Measurements from ENCODE around the gene PAX9. TPM values are rescaled to one million over a fixed set of nuclear protein-coding genes. Genes with fewer than 3 reads are reported as not detected.

The PAX9 gene
- total RNA-seq, 1 donor from 2014 or later: 0.52 TPM

GRCh38 chr14:36660736-36661505, 739 bp upstream of the PAX9 start:
- Histone ChIP-seq H3K27ac (ENCODE audit: low read depth, low read length) (no peak overlapping the region), H3K36me3 (ENCODE audit: control insufficient read depth in 3 of 3, insufficient read depth in 3 of 3, low read length in 3 of 3) (no peaks in the 10 kb centered on the region), H3K27me3 (ENCODE audit: control insufficient read depth in 3 of 3, insufficient read depth in 3 of 3, low read length in 3 of 3) (peaks cover 97 to 98% (median 97%) of the 10 kb centered on the region in 3 donors), H3K9ac (ENCODE audit: low read depth in 1 of 3, low read length in 3 of 3) (no peak overlapping the region), H3K9me3 (ENCODE audit: control insufficient read depth in 3 of 3, low read length in 3 of 3) (no peaks in the 10 kb centered on the region), H3K4me3 (ENCODE audit: low read length in 3 of 3) (peak overlapping the region; percentile 56 to 72 (median 67)), H3K4me1 (ENCODE audit: control insufficient read depth in 3 of 3, insufficient read depth in 3 of 3, low read length in 3 of 3) (peaks cover 45 to 53% (median 48%) of the 10 kb centered on the region in 3 donors)

GRCh38 chr14:36662258-36662542, 540 bp downstream of the PAX9 start:
- Histone ChIP-seq H3K36me3 (ENCODE audit: control insufficient read depth in 3 of 3, insufficient read depth in 3 of 3, low read length in 3 of 3) (no peaks in the 10 kb centered on the region), H3K27ac (ENCODE audit: low read depth, low read length) (no peak overlapping the region), H3K4me3 (ENCODE audit: low read length in 3 of 3) (peak overlapping the region; percentile 51 to 72 (median 68)), H3K4me1 (ENCODE audit: control insufficient read depth in 3 of 3, insufficient read depth in 3 of 3, low read length in 3 of 3) (peaks cover 35 to 41% (median 39%) of the 10 kb centered on the region in 3 donors), H3K9me3 (ENCODE audit: control insufficient read depth in 3 of 3, low read length in 3 of 3) (no peaks in the 10 kb centered on the region), H3K27me3 (ENCODE audit: control insufficient read depth in 3 of 3, insufficient read depth in 3 of 3, low read length in 3 of 3) (peaks cover 96 to 99% (median 97%) of the 10 kb centered on the region in 3 donors), H3K9ac (ENCODE audit: low read depth in 1 of 3, low read length in 3 of 3) (no peak overlapping the region)

- Histone ChIP-seq H3K4me3 (ENCODE audit: low read length in 3 of 3) (peak overlapping the region; percentile 51 to 72 (median 68)), H3K27me3 (ENCODE audit: control insufficient read depth in 3 of 3, insufficient read depth in 3 of 3, low read length in 3 of 3) (peaks cover 90 to 99% (median 97%) of the 10 kb centered on the region in 3 donors), H3K27ac (ENCODE audit: low read depth, low read length) (no peak overlapping the region), H3K9ac (ENCODE audit: low read depth in 1 of 3, low read length in 3 of 3) (peak overlapping the region in 1 of 3 donors; percentile 16), H3K4me1 (ENCODE audit: control insufficient read depth in 3 of 3, insufficient read depth in 3 of 3, low read length in 3 of 3) (peaks cover 29 to 36% (median 34%) of the 10 kb centered on the region in 3 donors), H3K9me3 (ENCODE audit: control insufficient read depth in 3 of 3, low read length in 3 of 3) (no peaks in the 10 kb centered on the region), H3K36me3 (ENCODE audit: control insufficient read depth in 3 of 3, insufficient read depth in 3 of 3, low read length in 3 of 3) (no peaks in the 10 kb centered on the region)
These were observed 1.1 kb downstream of the PAX9 start for GRCh38 chr14:36662543-36663403.

GRCh38 chr14:36663404-36664321, 2.0 kb downstream of the PAX9 start:
- Histone ChIP-seq H3K9ac (ENCODE audit: low read depth in 1 of 3, low read length in 3 of 3) (peak overlapping the region in 1 of 3 donors; percentile 16), H3K27me3 (ENCODE audit: control insufficient read depth in 3 of 3, insufficient read depth in 3 of 3, low read length in 3 of 3) (peaks cover 81 to 95% (median 93%) of the 10 kb centered on the region in 3 donors), H3K4me1 (ENCODE audit: control insufficient read depth in 3 of 3, insufficient read depth in 3 of 3, low read length in 3 of 3) (peaks cover 25 to 34% (median 31%) of the 10 kb centered on the region in 3 donors), H3K36me3 (ENCODE audit: control insufficient read depth in 3 of 3, insufficient read depth in 3 of 3, low read length in 3 of 3) (no peaks in the 10 kb centered on the region), H3K27ac (ENCODE audit: low read depth, low read length) (no peak overlapping the region), H3K4me3 (ENCODE audit: low read length in 3 of 3) (peak overlapping the region; percentile 60 to 72 (median 68)), H3K9me3 (ENCODE audit: control insufficient read depth in 3 of 3, low read length in 3 of 3) (no peaks in the 10 kb centered on the region)

GRCh38 chr14:36664322-36665193, 2.9 kb downstream of the PAX9 start:
- Histone ChIP-seq H3K4me3 (ENCODE audit: low read length in 3 of 3) (no peak overlapping the region), H3K27ac (ENCODE audit: low read depth, low read length) (no peak overlapping the region), H3K4me1 (ENCODE audit: control insufficient read depth in 3 of 3, insufficient read depth in 3 of 3, low read length in 3 of 3) (peaks cover 25 to 34% (median 31%) of the 10 kb centered on the region in 3 donors), H3K9ac (ENCODE audit: low read depth in 1 of 3, low read length in 3 of 3) (no peak overlapping the region), H3K27me3 (ENCODE audit: control insufficient read depth in 3 of 3, insufficient read depth in 3 of 3, low read length in 3 of 3) (peaks cover 72 to 89% (median 88%) of the 10 kb centered on the region in 3 donors), H3K36me3 (ENCODE audit: control insufficient read depth in 3 of 3, insufficient read depth in 3 of 3, low read length in 3 of 3) (no peaks in the 10 kb centered on the region), H3K9me3 (ENCODE audit: control insufficient read depth in 3 of 3, low read length in 3 of 3) (no peaks in the 10 kb centered on the region)

DNA sequence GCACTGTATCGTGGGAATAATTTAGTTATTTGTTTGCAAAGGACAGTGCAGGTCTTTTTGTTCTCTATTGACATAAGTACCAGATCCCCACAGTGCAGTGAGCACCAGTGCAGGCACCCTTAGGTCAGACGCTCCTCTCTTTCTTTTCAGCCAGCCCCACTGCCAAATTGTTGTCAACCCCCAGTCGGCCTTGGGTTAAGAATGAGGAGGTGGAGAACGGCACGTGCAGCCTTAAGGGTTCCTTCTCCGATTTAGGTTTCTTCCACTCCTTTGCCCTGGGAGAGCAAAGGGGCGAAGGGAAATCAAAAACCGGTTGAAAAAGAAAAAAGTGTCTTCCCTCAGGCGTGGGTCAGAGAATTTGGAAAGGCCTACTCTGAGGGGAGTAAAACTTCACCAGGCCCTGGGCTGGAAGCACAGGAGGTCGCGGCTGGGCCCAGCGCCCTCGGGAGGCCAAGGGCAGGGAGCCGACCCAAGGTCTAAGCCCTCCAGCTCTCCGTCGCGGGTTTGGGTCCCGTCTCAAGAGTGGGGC, 4.3 kb downstream of the PAX9 start:
- Histone ChIP-seq H3K9me3 (ENCODE audit: control insufficient read depth in 3 of 3, low read length in 3 of 3) (no peaks in the 10 kb centered on the region), H3K27ac (ENCODE audit: low read depth, low read length) (no peak overlapping the region), H3K4me3 (ENCODE audit: low read length in 3 of 3) (no peak overlapping the region), H3K4me1 (ENCODE audit: control insufficient read depth in 3 of 3, insufficient read depth in 3 of 3, low read length in 3 of 3) (peaks cover 25 to 32% (median 30%) of the 10 kb centered on the region in 3 donors), H3K9ac (ENCODE audit: low read depth in 1 of 3, low read length in 3 of 3) (no peak overlapping the region), H3K27me3 (ENCODE audit: control insufficient read depth in 3 of 3, insufficient read depth in 3 of 3, low read length in 3 of 3) (peaks cover 59 to 75% (median 75%) of the 10 kb centered on the region in 3 donors), H3K36me3 (ENCODE audit: control insufficient read depth in 3 of 3, insufficient read depth in 3 of 3, low read length in 3 of 3) (no peaks in the 10 kb centered on the region)

DNA sequence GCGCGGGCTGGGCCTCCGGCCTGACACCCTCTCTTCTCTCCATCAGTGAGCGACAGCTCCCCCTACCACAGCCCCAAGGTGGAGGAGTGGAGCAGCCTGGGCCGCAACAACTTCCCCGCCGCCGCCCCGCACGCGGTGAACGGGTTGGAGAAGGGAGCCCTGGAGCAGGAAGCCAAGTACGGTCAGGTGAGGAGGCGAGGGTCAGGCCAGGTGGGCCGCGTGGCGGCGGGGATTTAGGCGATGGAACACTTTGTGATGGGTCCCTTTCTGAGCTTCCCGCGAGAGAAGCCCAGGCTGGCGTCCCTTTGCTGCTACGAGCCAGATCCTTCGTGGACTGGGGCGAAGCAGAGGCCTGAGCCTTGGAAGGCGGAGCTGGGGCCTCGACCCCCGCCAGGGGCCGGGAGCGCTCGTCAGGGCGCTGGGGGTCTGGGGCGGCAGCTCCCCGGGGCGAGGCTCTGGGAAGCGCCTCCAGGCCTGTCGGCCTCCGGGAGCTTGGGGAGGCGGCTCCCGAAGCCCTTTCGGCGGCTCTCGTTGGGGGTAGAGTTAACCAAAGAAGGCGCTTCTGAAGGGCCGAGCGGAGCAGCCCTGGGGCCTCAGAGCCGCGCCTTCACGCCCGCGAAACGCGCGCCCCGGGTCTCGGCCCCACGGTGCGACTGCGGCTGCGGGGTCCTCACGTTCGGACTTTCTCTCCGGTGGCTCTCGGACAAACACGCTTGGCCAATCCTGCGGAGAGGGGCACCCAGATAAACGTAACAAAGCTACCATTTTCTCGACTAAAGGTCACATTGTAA, 5.0 kb downstream of the PAX9 start:
- Histone ChIP-seq H3K27ac (ENCODE audit: low read depth, low read length) (no peak overlapping the region), H3K27me3 (ENCODE audit: control insufficient read depth in 3 of 3, insufficient read depth in 3 of 3, low read length in 3 of 3) (peaks cover 57 to 72% (median 70%) of the 10 kb centered on the region in 3 donors), H3K4me1 (ENCODE audit: control insufficient read depth in 3 of 3, insufficient read depth in 3 of 3, low read length in 3 of 3) (peaks cover 21 to 25% (median 24%) of the 10 kb centered on the region in 3 donors), H3K36me3 (ENCODE audit: control insufficient read depth in 3 of 3, insufficient read depth in 3 of 3, low read length in 3 of 3) (no peaks in the 10 kb centered on the region), H3K4me3 (ENCODE audit: low read length in 3 of 3) (no peak overlapping the region), H3K9me3 (ENCODE audit: control insufficient read depth in 3 of 3, low read length in 3 of 3) (no peaks in the 10 kb centered on the region), H3K9ac (ENCODE audit: low read depth in 1 of 3, low read length in 3 of 3) (no peak overlapping the region)

GRCh38 chr14:36667679-36668078, 6.0 kb downstream of the PAX9 start:
- H3K27me3 ChIP-seq (ENCODE audit: control insufficient read depth in 3 of 3, insufficient read depth in 3 of 3, low read length in 3 of 3): peaks cover 47 to 70% (median 61%) of the 10 kb centered on the region in 3 donors
- H3K4me1 ChIP-seq (ENCODE audit: control insufficient read depth in 3 of 3, insufficient read depth in 3 of 3, low read length in 3 of 3): peaks cover 15 to 16% (median 15%) of the 10 kb centered on the region in 3 donors
- H3K4me3 ChIP-seq (ENCODE audit: low read length in 3 of 3): no peak overlapping the region
- H3K27ac ChIP-seq (ENCODE audit: low read depth, low read length): no peak overlapping the region
- no peaks in the 10 kb centered on the region for H3K36me3 ChIP-seq (ENCODE audit: control insufficient read depth in 3 of 3, insufficient read depth in 3 of 3, low read length in 3 of 3)
- H3K9ac ChIP-seq (ENCODE audit: low read depth in 1 of 3, low read length in 3 of 3): no peak overlapping the region
- H3K9me3 ChIP-seq (ENCODE audit: control insufficient read depth in 3 of 3, low read length in 3 of 3): no peaks in the 10 kb centered on the region
